Superior temporal gyrus (tissue), 1 donor: ENCODE data around the gene NMNAT3.
"Not testable (repeated sequence)": the region's sequence is repeated elsewhere in the genome, so short reads cannot be mapped to it uniquely, and the experiment has no call there.

ENCODE experiments used
- DNase-seq: peaks from one replicate; pipeline ENCODE4 v3.0.0-alpha.2; 2016; ENCODE audit errors: extremely low spot score

NMNAT3 gene

DNA sequence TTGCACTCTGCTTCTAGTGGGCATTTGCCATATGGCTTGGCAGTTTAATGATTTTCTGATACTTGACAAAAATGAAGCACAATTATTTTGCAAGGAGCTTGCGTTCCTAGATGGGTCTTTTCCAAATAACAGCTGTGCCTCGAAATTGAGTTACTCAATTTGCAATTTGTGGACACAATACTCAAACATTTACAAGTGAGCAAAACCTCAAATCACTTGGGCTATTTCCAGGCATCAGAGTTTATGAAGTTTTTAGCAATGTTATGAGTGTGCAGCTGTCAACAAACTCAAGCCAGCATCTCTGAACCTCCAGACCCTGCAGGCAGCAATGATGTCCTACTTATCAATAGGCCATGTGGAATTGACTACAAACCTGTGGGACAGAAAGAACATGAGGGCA, 41.3 kb downstream of the NMNAT3 start:
- DNase-seq, result no peak

DNA sequence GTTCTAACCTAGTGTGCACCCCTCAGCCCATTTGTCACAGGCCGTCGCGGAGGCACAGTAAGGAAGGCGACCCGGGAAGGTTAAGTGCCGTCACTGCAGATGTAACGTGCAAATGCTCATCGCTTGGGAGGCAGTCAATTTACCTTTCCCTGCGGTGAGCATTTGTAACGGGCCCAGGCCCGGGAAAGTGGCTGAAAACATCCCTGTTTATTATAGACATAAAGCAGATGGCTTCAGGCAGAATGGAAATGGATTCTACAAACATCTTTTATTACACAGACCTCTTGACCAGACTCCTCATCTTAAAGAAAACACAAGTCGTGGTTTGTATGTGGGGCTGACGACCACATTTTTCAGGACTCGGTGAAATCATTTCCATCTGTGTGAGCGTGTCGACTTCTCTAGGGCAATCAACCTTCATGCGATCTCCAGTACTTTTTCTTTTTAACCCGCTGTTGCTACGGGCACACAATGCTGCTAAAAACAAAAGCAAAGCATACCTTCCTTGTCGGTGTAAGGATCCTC, 43.6 kb downstream of the NMNAT3 start:
- DNase-seq, result no peak

DNA sequence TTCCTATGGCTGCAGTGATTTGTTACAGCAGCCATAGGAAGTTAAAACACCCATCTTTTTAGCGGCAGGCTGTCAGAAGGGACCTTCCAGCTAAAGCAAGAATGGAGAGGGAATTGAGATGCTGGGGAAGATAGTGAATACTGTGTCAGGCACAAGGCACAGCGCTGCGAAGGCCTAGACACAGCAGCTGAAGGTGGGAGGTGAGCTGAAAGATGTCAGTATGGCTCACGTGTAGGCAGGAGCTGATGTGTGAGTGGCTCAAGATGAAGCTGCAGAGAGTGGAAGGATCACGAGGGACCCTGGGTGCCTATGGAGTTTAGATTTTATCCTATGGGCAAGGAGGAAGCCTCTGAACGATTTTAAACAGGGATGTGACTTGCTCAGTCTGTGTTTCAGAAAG, 44.3 kb downstream of the NMNAT3 start:
- no peak for DNase-seq

DNA sequence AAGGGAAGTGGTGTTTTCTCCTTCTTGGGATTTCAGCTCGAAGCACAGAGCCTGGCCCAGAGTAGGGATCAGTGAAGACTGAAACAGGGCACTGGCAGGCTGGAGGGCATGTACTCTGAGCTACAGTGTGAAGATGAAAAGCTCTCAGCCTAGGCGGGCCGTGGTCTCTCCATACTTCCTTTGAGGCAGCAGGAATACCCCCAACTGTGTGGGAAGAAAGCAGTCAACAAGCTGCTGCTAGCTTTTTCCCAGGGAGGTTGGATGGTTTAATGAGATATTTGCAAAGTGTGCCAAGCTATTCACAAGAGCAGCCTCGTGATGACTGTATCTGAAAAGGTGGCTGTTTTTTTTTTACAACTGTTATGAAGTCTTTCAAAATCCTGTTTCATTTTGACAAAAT, 47.2 kb downstream of the NMNAT3 start:
- DNase-seq, result no peak

DNA sequence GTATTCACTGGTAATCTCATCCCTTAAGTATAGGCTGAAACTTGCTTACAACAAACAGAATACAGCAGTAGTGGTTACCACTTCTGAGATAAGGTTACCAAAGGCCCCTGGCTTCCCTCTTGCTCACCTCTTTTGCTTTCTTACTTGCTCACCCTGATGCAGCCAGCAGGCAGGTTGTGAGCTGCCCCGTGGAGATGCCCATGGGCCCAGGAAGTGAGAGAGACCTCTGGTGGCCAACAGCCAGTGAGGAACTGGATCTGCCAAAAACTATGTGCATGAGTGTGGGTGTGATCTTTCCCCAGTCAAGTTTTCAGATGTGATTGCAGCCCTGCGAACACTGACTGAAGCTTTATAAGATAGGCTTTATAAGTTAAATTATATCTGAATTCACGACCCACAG, 48.7 kb downstream of the NMNAT3 start:
- no peak for DNase-seq

DNA sequence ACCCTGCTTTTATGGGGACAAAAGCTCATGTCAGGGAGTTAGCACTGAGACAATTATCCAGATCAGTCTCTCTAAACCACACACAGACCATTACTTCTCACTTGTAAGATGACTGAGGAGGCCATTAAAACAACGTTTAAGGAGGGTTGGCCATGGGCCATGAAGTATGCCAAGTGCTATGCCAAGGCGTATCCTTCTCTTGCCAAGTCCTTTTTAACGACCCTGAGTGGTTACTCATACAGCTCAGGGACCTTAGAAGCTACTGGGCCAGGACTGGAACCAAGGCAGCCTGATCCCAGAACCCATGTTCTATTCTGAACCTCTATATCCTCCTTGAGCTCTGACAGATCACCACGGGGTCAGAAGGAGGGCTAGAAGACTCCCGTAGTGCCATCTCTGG, 50.0 kb downstream of the NMNAT3 start:
- no peak for DNase-seq

DNA sequence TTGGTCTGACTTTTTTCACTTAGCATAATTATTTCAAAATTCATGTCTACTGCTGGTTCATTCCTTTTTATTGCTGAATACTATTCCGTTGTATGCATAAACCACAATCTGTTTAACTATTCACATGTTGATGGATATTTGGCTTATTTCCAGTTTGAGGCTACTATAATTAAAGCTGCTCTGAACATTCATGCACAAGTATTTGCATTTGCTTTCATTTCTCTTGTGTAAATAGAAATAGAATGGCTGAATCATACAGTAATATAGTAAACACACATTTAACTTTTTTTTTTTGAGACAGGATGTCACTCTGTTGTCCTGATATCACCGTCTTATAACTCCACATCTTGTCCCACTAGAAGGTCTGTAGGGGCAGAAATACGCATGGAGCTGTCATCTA, 57.3 kb downstream of the NMNAT3 start:
- DNase-seq, result no peak

DNA sequence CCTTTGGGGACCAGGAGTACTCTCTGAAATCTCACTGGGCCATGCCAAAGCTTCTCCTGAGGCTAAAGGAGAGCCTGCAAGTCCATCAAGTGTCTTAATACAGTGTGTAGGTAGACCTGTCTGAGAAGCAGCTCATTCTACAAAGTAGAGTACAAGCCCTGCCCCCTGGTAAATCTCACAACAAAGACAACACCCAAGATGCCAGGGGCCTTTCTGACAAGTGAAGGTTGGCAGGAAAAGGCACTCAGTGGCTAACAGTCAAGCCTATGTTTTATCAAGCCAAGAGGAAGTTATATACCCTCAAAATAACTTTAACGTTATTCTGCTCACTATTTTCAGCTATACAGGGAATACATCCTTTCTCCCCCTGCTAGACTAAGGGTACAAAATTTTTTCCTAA, 58.3 kb downstream of the NMNAT3 start:
- no peak for DNase-seq

DNA sequence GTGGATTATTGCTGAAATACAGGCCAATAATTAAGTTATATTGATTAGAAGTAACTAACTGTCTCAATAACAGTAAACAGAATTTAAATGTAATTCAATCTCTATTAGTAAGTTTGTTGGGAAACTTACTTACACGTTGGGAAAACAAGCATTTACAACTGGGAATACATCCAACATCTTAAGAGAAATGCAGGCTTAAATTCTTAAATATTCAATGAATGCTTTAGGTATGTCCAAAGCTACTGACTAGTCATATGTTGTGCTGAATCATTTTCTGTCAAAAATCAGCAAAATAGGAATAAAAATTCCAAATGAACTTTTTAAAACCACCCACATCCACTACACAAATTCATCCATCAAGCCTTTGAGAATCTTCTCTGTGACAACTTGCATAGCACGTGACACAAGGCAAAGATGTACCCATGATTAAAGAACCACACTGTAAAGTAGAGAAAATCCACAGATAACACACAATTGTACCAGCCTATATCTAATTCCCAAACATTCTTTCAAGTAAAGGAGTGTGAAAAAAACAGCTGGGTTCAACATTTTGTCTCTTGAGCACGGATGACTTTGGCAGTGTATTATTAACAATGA, 60.0 kb downstream of the NMNAT3 start:
- DNase-seq, result no peak

DNA sequence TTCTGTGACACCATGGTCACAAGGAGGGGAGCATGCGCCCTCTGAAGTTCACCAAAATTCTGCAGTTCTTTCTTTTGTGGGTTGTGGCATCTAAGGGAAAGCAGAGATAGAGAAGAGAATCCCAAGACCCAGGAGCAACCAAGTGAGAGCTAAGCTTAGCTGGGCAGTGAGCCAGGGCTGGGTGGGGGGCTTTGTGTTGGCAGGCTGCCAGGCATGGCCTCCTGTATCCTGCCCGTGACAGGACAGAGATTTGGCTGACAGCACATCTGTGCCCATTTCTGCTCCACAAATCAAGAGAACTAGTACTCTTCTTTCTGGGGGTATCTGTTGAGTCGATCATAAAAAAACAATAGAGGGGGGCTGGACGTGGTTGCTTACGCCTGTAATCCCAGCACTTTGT, 66.2 kb downstream of the NMNAT3 start:
- no peak for DNase-seq

DNA sequence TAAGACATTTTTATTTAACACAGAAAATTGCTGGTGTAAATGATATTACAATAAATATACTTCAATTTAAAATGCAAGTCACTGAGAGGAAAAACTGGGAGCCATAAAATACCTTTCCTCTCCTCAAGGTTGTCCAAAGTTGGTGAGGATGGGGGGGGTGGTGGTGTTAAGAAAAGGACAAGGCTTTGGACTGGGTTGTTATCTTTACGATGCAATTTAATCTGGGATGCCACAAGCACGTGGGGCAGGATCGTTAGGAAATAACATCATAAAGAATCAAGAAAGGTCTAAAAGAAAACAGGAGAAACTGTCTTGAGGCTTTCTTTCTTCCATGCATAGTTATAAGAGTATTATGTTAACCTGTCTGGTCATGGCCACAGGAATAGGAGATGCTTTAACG, 66.9 kb downstream of the NMNAT3 start:
- no peak for DNase-seq

DNA sequence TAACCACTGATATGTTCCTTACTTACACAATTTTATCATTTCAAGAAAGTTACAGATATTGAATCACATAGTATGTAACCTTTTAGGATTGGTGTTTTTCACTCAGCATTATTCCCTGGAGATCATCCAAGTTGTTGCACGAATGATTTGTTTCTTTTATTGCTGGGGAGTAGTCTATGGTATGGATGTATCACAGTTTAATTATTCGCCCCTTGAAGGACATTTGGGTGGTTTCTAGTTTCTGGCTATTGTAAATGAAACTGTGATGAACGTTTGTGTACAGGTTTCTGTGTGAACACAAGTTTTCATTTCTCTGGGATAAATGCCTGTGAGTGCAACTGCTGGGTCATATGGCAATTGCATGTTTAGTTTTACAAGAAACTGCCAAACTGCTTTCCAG, 68.8 kb downstream of the NMNAT3 start:
- DNase-seq, result no peak

DNA sequence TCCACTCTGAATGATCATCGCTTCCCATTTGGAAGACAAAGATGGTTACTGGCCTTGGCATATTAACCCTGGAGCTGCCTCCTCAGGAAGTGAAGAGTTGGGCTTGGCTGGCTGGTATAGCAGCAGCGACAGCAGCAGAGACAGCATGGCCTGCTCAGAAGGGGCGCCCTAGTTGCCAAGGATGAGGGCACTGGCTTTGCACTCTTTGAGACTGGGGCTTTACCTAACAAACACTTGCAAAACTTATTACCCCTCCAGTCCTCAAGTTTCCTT, 69.7 kb downstream of the NMNAT3 start:
- no peak for DNase-seq

DNA sequence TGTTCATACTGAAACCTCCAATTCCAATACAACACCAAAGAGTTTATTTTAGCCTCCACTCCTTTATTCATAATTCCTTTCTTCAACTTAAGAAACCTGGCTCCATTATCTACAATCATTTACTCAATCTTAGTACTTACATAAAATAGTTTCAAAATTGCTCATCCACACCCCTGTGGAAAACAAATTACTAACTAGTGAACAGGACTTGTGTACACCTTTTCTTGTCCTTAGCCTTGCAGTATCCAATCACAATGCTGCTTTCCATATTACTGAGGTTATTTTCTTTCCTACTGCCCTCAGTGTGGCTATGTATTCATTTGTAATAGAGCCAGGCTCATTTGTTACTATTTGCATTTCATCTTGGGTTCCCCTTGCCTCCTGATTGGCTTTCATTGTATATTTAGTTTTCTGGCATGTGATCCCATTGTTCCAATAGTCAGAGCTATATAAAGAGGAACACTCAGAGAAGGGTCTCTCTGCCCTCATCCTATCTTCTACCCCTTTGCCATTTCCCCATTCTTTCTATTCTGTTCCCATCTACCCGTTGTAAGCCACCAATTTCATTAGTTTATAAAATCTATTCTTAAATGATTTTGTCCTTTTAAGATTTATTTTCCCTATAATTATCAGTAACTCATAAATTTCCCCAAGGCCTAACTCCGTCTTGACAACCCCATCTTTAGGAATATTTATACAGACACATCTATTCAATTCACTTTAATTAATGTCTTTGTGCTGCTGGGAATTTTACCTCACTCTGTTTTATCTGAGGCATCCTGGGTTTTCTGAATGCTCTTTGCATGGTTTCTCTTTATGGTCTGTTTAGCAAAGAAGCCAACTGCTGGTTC, 70.3 kb downstream of the NMNAT3 start:
- no peak for DNase-seq

DNA sequence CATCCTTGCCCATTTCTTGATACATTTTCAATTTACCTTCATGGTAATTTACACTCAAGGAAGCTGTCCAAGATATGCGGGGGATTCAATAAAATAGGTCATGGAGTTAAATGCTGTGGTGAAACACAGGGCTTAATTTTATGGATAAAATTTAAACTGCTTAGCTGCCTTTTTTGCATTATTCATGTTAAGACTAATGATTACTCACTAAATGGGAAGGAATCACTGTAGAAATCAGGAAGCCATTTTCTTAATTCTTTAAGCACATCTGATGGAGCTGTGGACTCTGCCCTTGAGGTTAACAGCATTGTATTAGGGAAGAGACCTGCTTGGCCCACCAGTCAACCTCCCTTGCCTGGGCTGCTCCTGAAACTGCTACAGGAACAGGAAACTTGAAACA, 75.8 kb downstream of the NMNAT3 start:
- DNase-seq, result no peak

DNA sequence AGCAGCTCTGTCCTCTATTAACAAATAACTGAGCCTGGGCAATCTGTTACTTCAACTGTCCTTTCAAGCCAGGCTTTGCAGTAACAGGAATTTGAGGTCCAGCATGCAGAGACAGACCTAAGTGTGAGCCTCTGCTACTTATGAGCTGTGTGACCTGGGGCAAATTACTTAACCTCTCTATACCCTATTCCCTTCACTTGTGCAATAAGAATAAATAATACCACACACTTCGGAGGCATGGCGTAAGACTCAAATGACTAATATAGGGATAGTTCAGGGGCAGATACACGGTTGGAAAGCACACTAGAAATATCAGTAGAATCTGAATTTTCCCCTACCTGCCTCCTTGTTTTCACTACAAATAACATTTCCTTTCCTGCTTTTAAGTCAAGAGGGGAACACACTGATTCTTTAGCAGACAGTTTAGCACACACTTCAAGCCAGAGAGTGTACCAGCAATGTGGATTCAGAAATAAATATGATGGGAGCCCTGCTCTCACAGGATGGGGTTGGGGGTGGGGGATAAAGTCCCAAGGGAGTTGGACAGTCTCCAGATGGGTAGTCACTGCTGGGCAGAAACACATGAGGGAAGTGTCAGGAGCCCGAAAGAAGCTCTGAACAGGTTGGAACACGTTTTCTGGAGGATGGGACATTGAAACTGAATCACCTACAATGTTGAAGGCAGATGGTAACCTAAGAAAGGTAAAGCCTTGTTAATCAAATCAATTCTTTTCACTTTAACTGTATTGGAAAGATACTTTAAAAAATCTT, 76.4 kb downstream of the NMNAT3 start:
- DNase-seq, result no peak

DNA sequence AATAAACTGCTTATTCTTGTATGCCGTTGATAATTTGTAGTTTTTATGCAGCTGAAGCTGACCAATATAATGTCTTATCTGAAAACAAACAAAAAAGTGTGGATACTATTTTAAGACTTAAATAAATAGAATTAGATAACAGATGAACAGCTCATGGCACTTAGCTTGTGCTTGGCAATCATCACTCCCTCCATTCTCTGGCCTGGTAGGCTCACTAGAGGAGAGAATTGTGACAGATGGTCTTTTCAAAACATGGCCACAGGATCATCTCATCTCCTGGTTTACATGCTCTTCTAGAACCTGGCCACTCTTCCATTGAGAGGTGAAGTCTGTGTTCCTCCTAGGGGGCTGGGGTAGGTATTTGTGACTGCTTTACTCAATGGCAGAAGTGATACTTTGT, 79.8 kb downstream of the NMNAT3 start:
- no peak for DNase-seq

DNA sequence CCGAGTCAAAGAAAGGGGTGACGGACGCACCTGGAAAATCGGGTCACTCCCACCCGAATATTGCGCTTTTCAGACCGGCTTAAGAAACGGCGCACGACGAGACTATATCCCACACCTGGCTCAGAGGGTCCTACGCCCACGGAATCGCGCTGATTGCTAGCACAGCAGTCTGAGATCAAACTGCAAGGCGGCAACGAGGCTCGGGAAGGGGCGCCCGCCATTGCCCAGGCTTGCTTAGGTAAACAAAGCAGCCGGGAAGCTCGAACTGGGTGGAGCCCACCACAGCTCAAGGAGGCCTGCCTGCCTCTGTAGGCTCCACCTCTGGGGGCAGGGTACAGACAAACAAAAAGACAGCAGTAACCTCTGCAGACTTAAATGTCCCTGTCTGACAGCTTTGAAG, 86.6 kb downstream of the NMNAT3 start:
- not testable (repeated sequence) for DNase-seq

DNA sequence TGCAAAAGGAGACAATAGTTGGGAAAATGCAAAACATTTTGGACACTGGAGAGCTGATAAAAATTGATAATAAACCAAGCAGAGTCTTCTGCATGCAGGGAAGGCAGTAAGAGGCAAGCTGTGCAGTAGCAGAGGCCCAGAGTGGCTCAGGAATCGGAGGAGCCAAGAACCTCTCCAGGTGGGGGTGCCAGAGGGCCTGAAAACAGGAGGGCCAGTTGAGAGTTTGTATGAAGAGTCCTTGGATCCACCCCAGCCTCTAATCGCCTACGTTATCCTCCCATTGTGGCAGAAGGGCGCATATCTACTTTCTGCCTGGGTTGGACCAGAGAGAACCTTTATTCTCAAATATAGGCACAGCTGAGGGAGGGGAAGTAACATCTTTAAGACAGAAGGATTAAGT, 89.3 kb downstream of the NMNAT3 start:
- no peak for DNase-seq

DNA sequence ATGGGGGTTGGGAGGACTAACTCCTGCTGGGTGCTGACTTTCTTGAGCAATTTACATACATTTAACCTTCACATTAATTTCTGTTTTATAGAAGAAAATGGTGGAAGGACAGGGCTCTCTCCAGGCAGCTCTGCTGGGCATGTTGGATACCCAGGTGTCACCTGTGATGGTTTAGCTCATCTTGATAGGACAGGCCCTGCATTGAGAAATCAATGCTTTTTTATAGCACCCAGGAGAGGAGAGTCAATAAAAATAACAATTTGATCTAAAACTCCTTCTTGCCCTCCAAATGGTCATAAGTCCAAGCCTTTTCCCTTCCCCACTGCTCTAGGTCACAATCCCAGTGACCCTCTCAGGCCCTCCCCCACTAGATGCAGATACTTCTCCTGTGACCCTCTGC, 90.0 kb downstream of the NMNAT3 start:
- no peak for DNase-seq

DNA sequence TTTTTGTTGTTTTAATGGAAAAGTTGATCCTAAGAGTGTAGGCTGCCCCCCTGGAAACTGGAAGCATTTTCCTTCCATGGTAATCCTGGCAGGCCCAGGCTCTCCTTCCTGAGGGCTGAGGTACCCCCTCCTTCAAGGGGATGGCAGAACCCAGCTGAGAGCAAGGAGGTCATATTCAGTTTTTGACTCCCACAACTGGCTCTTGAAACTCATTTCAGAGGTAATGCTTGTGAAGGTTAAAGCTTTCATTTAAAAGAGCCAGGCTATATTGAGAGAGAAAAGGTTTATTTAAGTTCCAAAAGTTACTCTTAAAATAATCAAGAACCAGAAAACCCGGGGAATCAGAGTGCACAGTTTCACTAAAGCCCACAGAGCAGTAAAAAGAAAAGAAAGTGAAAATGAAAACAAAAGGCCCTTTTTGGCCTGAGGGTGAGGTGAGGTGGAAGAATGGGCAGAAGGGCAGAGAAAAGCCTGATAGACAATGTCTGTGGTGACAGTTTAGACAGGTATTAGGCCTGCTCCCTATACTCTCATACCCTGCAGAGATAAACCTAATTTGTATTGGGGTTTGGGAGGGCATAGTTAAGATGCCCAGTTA, 91.3 kb downstream of the NMNAT3 start:
- DNase-seq, result no peak

DNA sequence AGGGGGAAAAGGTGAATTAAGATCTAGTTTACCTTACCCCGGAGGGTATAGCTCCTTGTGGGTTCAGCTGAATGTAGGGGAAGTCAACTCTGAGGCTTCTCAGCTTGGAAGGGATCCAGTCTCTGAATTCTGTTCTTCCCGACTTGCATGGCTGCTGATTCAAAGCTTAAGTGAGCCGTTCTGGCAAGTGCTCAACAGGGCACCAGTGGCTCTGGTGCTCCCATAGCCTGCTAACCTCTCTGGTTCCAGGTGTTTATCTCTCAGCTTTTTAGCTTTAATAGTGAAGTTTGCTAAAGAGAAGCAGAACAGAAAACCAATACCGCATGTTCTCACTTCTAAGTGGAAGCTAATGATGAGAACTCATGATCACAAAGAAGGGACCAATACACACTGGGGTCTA, 92.0 kb downstream of the NMNAT3 start:
- DNase-seq, result no peak

DNA sequence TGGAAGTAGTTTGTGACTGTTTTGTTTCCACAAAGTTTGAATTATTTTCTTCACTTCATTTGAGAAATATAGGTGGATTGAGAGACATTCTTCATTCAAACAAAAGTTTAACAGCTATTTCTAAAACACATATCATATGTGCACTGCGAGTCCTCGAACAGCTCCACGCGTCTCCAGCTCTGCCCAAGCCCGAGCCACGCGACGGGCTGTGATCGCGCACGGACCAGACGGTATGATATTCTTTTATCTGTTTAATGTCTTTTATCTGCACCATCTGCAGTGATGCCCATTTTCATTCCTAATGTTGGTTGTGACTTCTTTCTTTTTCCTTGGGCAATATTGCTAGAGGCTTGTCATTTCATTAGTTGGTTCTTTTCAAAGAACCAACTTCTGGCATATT, 94.1 kb downstream of the NMNAT3 start:
- DNase-seq, result not testable (repeated sequence)
